Measurements from ENCODE around the gene KRTAP4-3. TPM values are rescaled to one million over a fixed set of nuclear protein-coding genes. Genes with fewer than 3 reads are reported as not detected.
"Not testable (repeated sequence)": the region's sequence is repeated elsewhere in the genome, so short reads cannot be mapped to it uniquely, and the experiment has no call there.

The KRTAP4-3 gene
- total RNA-seq, 1 donor from 2014 or later, result not detected

GRCh38 chr17:41196068-41196467 is 28.0 kb upstream of the KRTAP4-3 start:
- no peaks in the 10 kb centered on the region for H3K27me3 ChIP-seq
- no peaks in the 10 kb centered on the region for H3K36me3 ChIP-seq
- no peak overlapping the region for H3K27ac ChIP-seq
- DNase-seq (ENCODE audit: extremely low spot score in 2 of 2), result no peak
- H3K4me3 ChIP-seq, result no peak overlapping the region
- H3K9me3 ChIP-seq, result no peaks in the 10 kb centered on the region
- TF ChIP-seq POLR2A (IDR thresholded peaks at IDR 0.05) (no peak), POLR2AphosphoS5 (IDR thresholded peaks at IDR 0.05; ENCODE audit: insufficient read depth in 1 of 2, low read depth in 1 of 2) (no peak), CTCF (IDR thresholded peaks at IDR 0.05) (no peak)
- intact Hi-C loops (cut with DNase I), result no loop called here
- no peaks in the 10 kb centered on the region for H3K4me1 ChIP-seq

- H3K4me3 ChIP-seq, result no peak overlapping the region
- DNase-seq (ENCODE audit: extremely low spot score in 2 of 2), result no peak
- H3K4me1 ChIP-seq, result no peaks in the 10 kb centered on the region
- no peak for TF ChIP-seq CTCF (IDR thresholded peaks at IDR 0.05)
- no peak for TF ChIP-seq POLR2AphosphoS5 (IDR thresholded peaks at IDR 0.05; ENCODE audit: insufficient read depth in 1 of 2, low read depth in 1 of 2)
- TF ChIP-seq POLR2A (IDR thresholded peaks at IDR 0.05), result no peak
- no peaks in the 10 kb centered on the region for H3K36me3 ChIP-seq
- H3K27ac ChIP-seq, result no peak overlapping the region
- intact Hi-C loops (cut with DNase I), result no loop called here
- H3K9me3 ChIP-seq, result no peaks in the 10 kb centered on the region
- no peaks in the 10 kb centered on the region for H3K27me3 ChIP-seq
Observed at GRCh38 chr17:41190328-41190727, 22.3 kb upstream of the KRTAP4-3 start.

- H3K9me3 ChIP-seq; intact Hi-C loops (cut with DNase I): not testable (repeated sequence)
Observed at GRCh38 chr17:41189837-41190318, 21.9 kb upstream of the KRTAP4-3 start, which contains the start of gene KRTAP9-1. KRTAP9-1 (plus strand) TSS chr17:41189887; CDS start chr17:41189887, 0 bp downstream.

GRCh38 chr17:41186872-41187271 is 18.9 kb upstream of the KRTAP4-3 start:
- Histone ChIP-seq H3K4me1 (no peaks in the 10 kb centered on the region), H3K36me3 (no peaks in the 10 kb centered on the region), H3K4me3 (no peak overlapping the region), H3K27ac (no peak overlapping the region), H3K9me3 (no peaks in the 10 kb centered on the region), H3K27me3 (no peaks in the 10 kb centered on the region)
- no peak for TF ChIP-seq POLR2A (IDR thresholded peaks at IDR 0.05)
- no peak for TF ChIP-seq POLR2AphosphoS5 (IDR thresholded peaks at IDR 0.05; ENCODE audit: insufficient read depth in 1 of 2, low read depth in 1 of 2)
- TF ChIP-seq CTCF (IDR thresholded peaks at IDR 0.05), result no peak
- no peak for DNase-seq (ENCODE audit: extremely low spot score in 2 of 2)
- intact Hi-C loops (cut with DNase I), result no loop called here

More at GRCh38 chr17:41189837-41190318, 21.9 kb upstream of the KRTAP4-3 start, which contains the start of gene KRTAP9-1:
- H3K4me3 ChIP-seq; DNase-seq (ENCODE audit: extremely low spot score in 2 of 2); H3K4me1 ChIP-seq; H3K27ac ChIP-seq; H3K27me3 ChIP-seq; H3K36me3 ChIP-seq: not testable (repeated sequence)

- no peaks in the 10 kb centered on the region for H3K27me3 ChIP-seq
- DNase-seq (ENCODE audit: extremely low spot score in 2 of 2), result no peak
- no peaks in the 10 kb centered on the region for H3K4me1 ChIP-seq
- H3K9me3 ChIP-seq, result no peaks in the 10 kb centered on the region
- no peaks in the 10 kb centered on the region for H3K36me3 ChIP-seq
- no peak for TF ChIP-seq POLR2AphosphoS5 (IDR thresholded peaks at IDR 0.05; ENCODE audit: insufficient read depth in 1 of 2, low read depth in 1 of 2)
- no peak for TF ChIP-seq CTCF (IDR thresholded peaks at IDR 0.05)
- no peak for TF ChIP-seq POLR2A (IDR thresholded peaks at IDR 0.05)
- no peak overlapping the region for H3K4me3 ChIP-seq
- intact Hi-C loops (cut with DNase I), result no loop called here
- H3K27ac ChIP-seq, result no peak overlapping the region
Observed at GRCh38 chr17:41185001-41185400, 17.0 kb upstream of the KRTAP4-3 start.

Measured in vagina (tissue), 2 donors.